Endodermal cell (in vitro differentiated cells): Measurements from ENCODE around the gene ADAMTS2. TPM values are rescaled to one million over a fixed set of nuclear protein-coding genes. Genes with fewer than 3 reads are reported as not detected.
A peak's percentile ranks its signal among the peaks of the same experiment; 100 is the strongest.

Experiments used
- DNase-seq: peaks from one replicate; pipeline ENCODE4 v3.0.0-alpha.2; 2017
- H3K27ac ChIP-seq: 2 replicates; pipeline ENCODE4 v1.5.1; 2013; ENCODE audit warnings: mild to moderate bottlenecking, low read depth, low read length, moderate library complexity
- H3K27me3 ChIP-seq: 2 replicates; pipeline ENCODE4 v1.6.1; 2013; ENCODE audit warnings: mild to moderate bottlenecking, low read length, moderate library complexity; ENCODE audit not compliant: insufficient read depth, control insufficient read depth, poor library complexity, severe bottlenecking
- H3K36me3 ChIP-seq: 2 replicates; pipeline ENCODE4 v1.7.0; 2013; ENCODE audit warnings: mild to moderate bottlenecking, low read length, moderate library complexity; ENCODE audit not compliant: control insufficient read depth, insufficient read depth
- H3K4me1 ChIP-seq: one replicate; pipeline ENCODE4 v1.7.0; 2013; ENCODE audit warnings: low read length; ENCODE audit not compliant: control insufficient read depth, insufficient read depth
- H3K4me3 ChIP-seq: 2 replicates; pipeline ENCODE4 v1.5.1; 2013; ENCODE audit warnings: mild to moderate bottlenecking, low read length, moderate library complexity
- H3K9ac ChIP-seq: 2 replicates; pipeline ENCODE4 v1.6.1; 2013; ENCODE audit warnings: mild to moderate bottlenecking, low read length, moderate library complexity; ENCODE audit not compliant: poor library complexity, severe bottlenecking; ENCODE audit errors: extremely low read depth
- H3K9me3 ChIP-seq: 2 replicates; pipeline ENCODE4 v1.6.1; 2013; ENCODE audit warnings: mild to moderate bottlenecking, low read length, moderate library complexity; ENCODE audit not compliant: control insufficient read depth
- H3K27ac Mint-ChIP-seq: 2 replicates; pipeline ENCODE4 v1.8.0; 2020; ENCODE audit warnings: mixed read lengths
- H3K27me3 Mint-ChIP-seq: 2 replicates; pipeline ENCODE4 v1.8.0; 2021; ENCODE audit warnings: mild to moderate bottlenecking, mixed read lengths; ENCODE audit not compliant: insufficient read depth
- H3K36me3 Mint-ChIP-seq: 2 replicates; pipeline ENCODE4 v1.8.0; 2020; ENCODE audit warnings: low read depth, mixed read lengths
- H3K4me1 Mint-ChIP-seq: 2 replicates; pipeline ENCODE4 v1.8.0; 2020; ENCODE audit warnings: mixed read lengths
- H3K4me3 Mint-ChIP-seq: 2 replicates; pipeline ENCODE4 v1.8.0; 2020; ENCODE audit warnings: mild to moderate bottlenecking, moderate library complexity, mixed read lengths
- H3K9me3 Mint-ChIP-seq: 2 replicates; pipeline ENCODE4 v1.8.0; 2020; ENCODE audit warnings: mild to moderate bottlenecking, mixed read lengths
- WGBS, 2 experiments: methylation state at CpG; one replicate each; pipeline versions ENCODE4 v1.1.5 to v1.1.7; 2013; ENCODE audit warnings: missing lambda C conversion rate in 2 of 2, mixed read lengths in 1 of 2; ENCODE audit not compliant: insufficient coverage in 1 of 2, insufficient read length in 1 of 2; 5-methylcytosine and 5-hydroxymethylcytosine counted together
- total RNA-seq, 2 donors: library from RNA; stranded (reverse); fragmentation: NEBNext Ultra II Directional in 1 of 2; extraction: Animal tissue kit (Norgen Biotek cat#: 25700) in 1 of 2; gene quantifications; 2 replicates in 1 of 2; 3 replicates in 1 of 2; pipeline ENCODE4 v1.2.1, GENCODE V29; 2021
- TF ChIP-seq, protein P1 (sequence below): fragments of 200-600 bp; sonication (generic); conservative IDR thresholded peaks from 2 replicates; pipeline ENCODE4 v1.5.0; 2021; ENCODE audit warnings: antibody characterized with exemption, mild to moderate bottlenecking

ADAMTS2 gene
- total RNA-seq, 2 donors from 2014 or later: 1.2 to 2.6 TPM

DNA sequence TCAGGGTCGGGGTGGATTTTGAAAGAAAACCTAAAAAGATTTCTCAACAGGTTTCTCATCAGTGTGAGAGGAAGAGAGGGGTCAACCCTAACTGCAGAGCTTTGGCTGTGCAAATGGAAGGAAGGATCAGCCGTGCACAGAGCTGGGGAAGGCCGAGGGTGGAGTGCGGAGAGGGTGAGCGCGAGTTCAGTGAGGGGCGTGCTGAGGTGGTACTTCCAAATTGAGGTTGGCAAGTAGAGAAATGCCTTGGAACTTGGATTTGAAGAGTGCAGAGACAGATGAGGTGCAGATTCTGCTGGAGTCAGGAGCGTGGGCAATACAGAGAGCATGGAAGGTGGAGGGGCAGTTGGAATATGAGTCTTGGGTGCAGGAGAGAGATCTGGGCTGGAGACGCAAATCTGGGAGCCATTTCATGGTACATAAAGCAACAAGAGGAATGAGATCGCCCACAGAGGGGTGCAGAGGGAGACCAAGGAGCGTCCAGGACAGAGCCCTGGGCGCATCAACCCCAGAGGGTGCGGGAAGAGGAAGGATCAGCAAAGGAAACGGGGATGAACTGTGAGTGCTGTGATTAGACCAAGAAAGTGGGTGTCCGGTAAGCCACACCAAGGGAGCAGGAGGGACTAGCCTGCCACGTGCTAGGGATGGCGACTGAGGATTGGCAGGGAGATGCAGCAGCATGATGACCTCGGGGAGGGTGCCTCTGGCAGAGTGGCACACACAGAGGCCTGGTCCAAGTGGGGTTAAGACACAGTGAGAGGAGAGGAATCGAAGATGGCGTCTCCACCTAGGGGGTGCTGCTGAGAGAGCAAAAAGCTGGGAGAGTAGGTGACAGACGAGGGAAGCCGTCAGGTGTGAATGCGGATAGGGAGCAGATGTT, 105.8 kb downstream of the ADAMTS2 start:
- H3K27ac ChIP-seq: no peak overlapping the region
- peaks cover 14% of the 10 kb centered on the region for H3K4me1 Mint-ChIP-seq
- TF ChIP-seq, protein P1, sequence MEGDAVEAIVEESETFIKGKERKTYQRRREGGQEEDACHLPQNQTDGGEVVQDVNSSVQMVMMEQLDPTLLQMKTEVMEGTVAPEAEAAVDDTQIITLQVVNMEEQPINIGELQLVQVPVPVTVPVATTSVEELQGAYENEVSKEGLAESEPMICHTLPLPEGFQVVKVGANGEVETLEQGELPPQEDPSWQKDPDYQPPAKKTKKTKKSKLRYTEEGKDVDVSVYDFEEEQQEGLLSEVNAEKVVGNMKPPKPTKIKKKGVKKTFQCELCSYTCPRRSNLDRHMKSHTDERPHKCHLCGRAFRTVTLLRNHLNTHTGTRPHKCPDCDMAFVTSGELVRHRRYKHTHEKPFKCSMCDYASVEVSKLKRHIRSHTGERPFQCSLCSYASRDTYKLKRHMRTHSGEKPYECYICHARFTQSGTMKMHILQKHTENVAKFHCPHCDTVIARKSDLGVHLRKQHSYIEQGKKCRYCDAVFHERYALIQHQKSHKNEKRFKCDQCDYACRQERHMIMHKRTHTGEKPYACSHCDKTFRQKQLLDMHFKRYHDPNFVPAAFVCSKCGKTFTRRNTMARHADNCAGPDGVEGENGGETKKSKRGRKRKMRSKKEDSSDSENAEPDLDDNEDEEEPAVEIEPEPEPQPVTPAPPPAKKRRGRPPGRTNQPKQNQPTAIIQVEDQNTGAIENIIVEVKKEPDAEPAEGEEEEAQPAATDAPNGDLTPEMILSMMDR: no peak
- H3K9me3 ChIP-seq: peaks cover 13% of the 10 kb centered on the region
- peaks cover 20% of the 10 kb centered on the region for H3K9me3 Mint-ChIP-seq
- no peaks in the 10 kb centered on the region for H3K36me3 ChIP-seq
- WGBS, 2 experiments: 94 to 97% methylated on average over 23 of the region's 23 CpGs
- H3K4me1 ChIP-seq: no peaks in the 10 kb centered on the region
- DNase-seq: peak; percentile 51
- H3K9ac ChIP-seq: no peak overlapping the region
- no peak overlapping the region for H3K4me3 Mint-ChIP-seq
- no peaks in the 10 kb centered on the region for H3K27me3 ChIP-seq
- H3K27me3 Mint-ChIP-seq: no peaks in the 10 kb centered on the region
- no peak overlapping the region for H3K4me3 ChIP-seq
- no peaks in the 10 kb centered on the region for H3K36me3 Mint-ChIP-seq
- no peak overlapping the region for H3K27ac Mint-ChIP-seq

DNA sequence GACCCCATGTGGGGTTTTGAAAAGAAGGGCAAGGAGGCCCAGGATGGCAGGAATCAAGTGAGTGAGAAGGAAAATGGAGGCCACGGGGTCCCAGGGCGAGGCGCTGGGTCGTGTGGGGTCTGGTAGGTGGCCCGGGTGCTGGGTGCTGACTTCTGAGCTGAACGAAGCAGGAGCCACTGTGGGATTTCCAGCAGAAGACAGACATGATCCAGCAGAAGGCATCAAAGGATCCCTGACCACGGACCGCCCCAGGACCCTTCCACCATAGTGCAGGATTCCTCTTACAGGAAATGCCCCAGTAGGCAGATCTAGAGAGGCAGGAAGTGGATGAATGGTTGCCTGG, 106.7 kb downstream of the ADAMTS2 start:
- Histone ChIP-seq H3K4me3 (no peak overlapping the region), H3K27me3 (no peaks in the 10 kb centered on the region), H3K9ac (no peak overlapping the region), H3K27ac (no peak overlapping the region), H3K4me1 (no peaks in the 10 kb centered on the region), H3K36me3 (no peaks in the 10 kb centered on the region), H3K9me3 (peaks cover 13% of the 10 kb centered on the region)
- WGBS, 2 experiments: 93 to 96% methylated on average over 6 to 8 of the region's 8 CpGs
- no peak overlapping the region for H3K27ac Mint-ChIP-seq
- no peaks in the 10 kb centered on the region for H3K36me3 Mint-ChIP-seq
- no peaks in the 10 kb centered on the region for H3K27me3 Mint-ChIP-seq
- H3K4me1 Mint-ChIP-seq: peaks cover 18% of the 10 kb centered on the region
- peak; percentile 17 for DNase-seq
- no peak overlapping the region for H3K4me3 Mint-ChIP-seq
- peaks cover 20% of the 10 kb centered on the region for H3K9me3 Mint-ChIP-seq
- TF ChIP-seq, protein P1: no peak

DNA sequence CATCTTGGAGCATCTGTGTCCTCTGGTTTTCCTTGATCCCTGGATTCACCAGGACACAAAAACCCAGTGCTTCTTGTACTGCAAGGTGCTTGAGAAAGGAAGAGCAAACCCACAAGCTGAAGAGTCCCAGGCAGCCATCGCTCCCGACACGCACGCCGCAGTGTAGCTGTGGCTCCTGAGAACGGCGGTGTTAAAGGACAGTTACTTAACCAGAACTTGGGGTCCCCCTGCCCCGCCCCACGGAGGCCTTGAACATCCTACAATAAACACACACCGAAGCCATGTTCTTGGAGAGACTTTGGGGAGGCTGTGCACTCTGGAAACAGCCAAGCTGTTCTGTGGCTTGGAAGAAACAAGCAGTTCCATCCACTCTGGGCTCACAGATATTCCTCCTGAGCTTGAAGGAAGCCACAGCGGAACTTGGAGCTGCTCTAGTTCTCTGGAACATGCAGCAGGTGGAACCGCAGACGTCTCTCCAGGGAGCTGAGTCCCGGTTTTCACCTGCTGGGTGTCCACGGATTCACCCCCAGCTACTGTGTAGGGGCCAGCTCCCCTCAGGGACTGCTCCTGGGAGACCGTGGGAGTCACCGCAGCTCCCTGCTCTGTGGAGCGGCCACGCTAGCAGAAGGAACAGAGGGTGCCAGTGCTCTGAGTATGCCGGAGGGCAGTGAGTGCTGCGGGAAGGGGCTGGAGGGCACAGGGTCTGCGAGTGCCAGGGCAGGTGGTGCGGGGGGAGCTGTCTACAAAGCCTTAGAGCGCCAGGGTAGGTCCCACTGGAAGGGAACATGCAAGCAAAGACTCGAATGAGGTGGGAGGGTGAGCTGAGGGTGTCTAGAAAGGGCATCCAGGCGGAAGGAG, 107.3 kb downstream of the ADAMTS2 start:
- H3K36me3 Mint-ChIP-seq: no peaks in the 10 kb centered on the region
- no peaks in the 10 kb centered on the region for H3K4me1 ChIP-seq
- no peaks in the 10 kb centered on the region for H3K36me3 ChIP-seq
- H3K27ac Mint-ChIP-seq: no peak overlapping the region
- H3K4me3 ChIP-seq: no peak overlapping the region
- no peaks in the 10 kb centered on the region for H3K27me3 Mint-ChIP-seq
- TF ChIP-seq, protein P1: no peak
- H3K9me3 Mint-ChIP-seq: peaks cover 20% of the 10 kb centered on the region
- DNase-seq: peak; percentile 22
- H3K4me3 Mint-ChIP-seq: no peak overlapping the region
- H3K27ac ChIP-seq: no peak overlapping the region
- H3K27me3 ChIP-seq: no peaks in the 10 kb centered on the region
- peaks cover 13% of the 10 kb centered on the region for H3K4me1 Mint-ChIP-seq
- peaks cover 13% of the 10 kb centered on the region for H3K9me3 ChIP-seq
- H3K9ac ChIP-seq: no peak overlapping the region
- WGBS, 2 experiments: 92 to 96% methylated on average over 20 to 26 of the region's 26 CpGs
